T1000 (cell line): ENCODE measurements around the gene MFSD1.
"Not testable (repeated sequence)": the region's sequence is repeated elsewhere in the genome, so short reads cannot be mapped to it uniquely, and the experiment has no call there.

Experiments used
- DNase-seq: peaks from one replicate; lab custom pipeline; 2025; ENCODE audit warnings: mixed read lengths; lab: John Stamatoyannopoulos, UW

Gene MFSD1

DNA sequence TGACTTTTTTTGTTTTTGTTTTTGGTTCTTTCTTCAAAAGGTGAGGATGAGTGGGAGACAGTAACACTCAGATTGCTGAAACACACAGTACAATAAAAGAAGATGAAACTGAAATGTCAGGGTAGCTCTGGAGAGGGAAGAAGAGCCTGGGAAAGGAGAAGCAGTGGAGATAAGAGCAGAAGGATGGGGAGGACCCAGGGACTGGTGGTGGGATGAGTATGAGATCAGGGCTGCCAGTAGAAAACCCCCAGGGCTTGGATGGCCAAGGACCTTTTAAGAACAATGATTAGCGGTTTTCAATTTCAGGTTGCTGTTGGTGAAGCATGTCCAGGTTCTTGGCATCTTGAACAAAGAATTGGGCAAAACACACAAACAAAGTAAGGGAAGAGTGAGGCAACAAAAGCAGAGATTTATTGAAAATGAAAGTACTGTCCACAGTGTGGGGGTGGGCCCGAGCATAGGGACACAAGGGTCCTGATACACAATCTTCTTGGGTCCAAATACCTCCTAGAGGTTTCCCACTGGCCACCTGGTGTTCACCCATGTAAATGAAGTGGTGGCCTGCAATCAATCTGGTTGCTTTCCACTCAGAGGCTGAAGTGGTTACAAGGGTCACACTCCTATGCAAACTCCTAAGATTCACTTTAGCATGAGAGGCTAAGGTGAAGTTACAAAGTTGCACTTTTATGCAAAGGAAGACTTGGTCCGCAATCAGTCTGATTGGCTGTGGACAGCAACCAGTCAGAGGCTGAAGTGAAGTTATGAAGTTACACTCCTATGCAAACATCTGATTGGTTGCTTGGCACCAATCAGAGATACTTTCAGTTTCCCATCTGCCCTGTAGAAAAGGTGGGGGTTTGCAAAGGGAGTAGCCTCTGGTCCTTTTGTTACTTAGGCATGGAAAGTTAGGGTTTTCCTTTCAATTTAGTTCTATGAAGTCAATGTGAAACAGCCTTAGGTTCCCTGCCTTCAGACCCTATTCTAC lies 26.1 kb upstream of the MFSD1 start:
- DNase-seq = no peak

DNA sequence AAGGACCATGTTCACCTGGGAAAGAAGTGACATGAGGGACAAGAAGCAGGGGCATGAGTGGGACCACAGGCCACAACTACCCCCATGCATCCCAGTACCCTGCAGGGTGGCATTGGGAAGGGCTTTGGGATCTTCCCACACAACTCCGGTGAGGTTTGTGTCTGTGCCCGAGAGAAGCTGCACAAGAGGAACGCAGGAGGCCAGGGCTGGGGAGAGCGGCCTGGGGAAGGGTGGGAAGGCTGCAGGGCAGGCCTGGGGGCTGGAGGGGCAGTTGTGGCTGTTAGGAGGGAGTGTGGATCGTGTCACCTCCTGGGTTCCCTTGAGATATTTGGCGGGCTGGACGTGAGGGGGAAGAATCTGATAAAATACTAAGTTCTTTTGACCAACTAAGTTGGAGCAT lies 25.3 kb upstream of the MFSD1 start:
- DNase-seq = no peak

DNA sequence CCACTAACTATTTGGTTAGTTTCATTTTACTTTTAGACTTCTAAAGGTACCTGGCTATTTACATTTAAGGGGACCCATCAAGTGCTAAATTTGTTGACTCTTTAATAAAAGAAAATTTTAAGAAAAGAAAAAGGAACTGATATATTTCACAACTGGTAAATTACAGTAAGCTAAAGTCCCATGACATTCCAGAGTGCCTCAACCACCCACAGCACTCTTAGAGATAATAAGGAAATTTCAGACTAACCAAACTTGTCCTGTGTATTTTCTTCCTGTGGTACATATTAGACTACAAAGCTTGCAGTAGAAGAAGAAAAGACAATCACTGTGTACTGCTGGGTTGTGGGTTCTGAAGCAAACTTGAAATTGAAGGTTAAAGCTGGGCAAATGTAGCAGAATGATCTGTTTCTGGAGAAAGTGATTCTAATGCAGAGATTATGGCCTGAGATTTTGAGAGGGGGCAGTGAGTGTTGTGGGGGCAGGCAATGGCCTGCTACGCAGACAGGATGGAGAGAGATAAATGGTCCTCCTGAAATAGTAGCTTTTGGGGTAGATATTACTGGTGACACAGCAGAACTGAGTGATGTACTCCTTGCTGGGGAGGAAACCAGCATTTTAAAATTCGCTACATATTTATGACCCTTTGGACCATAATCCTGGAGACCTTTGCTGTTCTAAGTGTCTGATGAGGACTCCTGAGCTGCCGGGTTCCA lies 24.5 kb upstream of the MFSD1 start:
- no peak for DNase-seq

GRCh38 chr3:158780766-158781165 lies 21.1 kb upstream of the MFSD1 start:
- no peak for DNase-seq

DNA sequence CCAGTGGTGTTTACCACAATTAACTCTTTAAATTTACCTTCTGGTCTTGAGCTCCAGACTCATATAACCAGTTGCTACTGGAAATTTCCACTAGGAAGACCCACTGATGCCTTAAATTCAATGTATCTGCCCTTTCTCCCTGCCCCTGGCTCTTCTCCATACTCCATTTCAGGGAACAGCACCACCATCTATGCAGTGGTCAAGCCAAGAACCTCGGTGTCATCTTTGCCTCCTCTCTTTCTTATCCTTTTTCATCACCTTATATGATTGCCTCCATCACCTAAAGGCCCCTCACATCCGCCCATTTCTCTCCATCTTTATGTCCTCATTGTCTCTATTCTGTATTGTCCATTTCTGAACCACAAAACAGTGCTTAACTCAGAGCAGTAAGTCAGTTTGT lies 20.7 kb upstream of the MFSD1 start:
- DNase-seq = no peak

DNA sequence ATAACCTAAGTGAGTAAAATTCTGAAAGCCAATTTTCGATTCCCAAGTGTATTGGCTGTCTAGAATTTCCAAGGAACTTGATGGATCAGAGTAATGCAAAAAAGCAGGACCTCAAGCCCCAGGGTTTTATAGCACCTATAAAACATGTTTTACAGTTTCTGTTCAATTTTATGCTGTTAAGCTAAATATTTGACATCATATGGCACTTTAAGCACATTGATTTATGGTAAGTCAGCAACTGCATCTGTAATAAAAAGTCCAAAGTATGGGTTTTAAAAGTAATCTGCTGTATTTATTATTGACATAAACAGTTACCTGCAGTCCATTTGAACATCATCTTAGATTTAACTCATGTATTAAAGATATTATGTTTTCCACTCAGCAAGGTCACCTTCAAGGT lies 20.0 kb upstream of the MFSD1 start:
- DNase-seq = no peak

- no peak for DNase-seq
Observed at GRCh38 chr3:158782283-158782989, 19.4 kb upstream of the MFSD1 start.

DNA sequence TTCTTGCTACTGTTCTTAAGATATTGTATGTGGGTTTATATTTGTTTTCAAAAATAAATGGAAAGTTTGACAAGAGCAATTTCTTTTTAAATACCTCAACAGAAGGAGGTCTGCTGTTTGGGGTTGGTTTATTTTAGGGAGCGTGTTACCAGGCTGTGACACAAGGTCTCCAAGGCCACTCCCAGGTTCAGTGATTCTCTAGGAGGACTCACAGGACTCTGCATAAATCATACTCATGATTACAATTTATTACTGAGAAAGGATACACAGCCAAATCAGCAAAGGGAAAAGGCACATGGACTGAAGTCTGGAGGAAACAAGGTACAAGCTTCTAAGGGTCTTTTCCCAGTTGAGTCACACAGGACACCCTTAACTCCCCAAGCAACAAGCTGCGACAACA lies 18.8 kb upstream of the MFSD1 start:
- no peak for DNase-seq

DNA sequence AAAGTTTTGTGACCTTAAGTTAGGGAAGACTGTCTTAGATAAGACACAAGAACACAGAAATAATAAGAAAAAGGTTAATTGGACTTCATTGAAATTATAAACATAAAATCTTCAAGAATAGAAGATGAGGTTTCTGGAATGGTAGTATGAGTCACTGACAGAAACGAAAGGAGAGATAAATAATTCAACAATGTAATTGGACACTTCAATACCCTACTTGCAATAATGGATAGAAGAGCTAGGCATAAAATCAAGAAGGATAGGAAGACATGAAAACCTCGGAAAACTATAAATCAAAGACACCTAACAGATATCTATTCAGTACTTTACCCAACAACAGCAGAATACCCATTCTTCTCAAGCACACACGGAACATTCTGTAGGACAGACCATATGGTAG lies 15.9 kb upstream of the MFSD1 start:
- DNase-seq = no peak

- no peak for DNase-seq
Observed at GRCh38 chr3:158788446-158788845, 13.4 kb upstream of the MFSD1 start.

DNA sequence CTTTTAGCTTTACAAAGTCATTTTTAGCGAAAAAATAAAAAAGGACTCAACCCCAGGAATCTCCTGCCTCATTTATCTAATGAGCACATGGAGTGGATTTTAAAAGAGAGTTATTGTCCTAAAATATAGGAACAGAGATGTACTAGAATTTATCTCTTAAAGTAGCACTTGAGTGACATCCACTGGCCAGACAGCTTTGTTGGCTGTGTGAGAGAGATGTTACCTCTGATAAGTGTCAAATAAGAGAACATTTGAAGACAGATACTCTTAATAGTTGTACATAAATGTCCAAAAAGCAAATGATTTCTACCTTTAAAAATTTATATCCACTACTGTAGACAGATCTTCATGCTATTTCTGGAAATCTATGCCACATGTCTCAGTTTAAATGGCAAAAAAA lies 12.3 kb upstream of the MFSD1 start:
- no peak for DNase-seq

DNA sequence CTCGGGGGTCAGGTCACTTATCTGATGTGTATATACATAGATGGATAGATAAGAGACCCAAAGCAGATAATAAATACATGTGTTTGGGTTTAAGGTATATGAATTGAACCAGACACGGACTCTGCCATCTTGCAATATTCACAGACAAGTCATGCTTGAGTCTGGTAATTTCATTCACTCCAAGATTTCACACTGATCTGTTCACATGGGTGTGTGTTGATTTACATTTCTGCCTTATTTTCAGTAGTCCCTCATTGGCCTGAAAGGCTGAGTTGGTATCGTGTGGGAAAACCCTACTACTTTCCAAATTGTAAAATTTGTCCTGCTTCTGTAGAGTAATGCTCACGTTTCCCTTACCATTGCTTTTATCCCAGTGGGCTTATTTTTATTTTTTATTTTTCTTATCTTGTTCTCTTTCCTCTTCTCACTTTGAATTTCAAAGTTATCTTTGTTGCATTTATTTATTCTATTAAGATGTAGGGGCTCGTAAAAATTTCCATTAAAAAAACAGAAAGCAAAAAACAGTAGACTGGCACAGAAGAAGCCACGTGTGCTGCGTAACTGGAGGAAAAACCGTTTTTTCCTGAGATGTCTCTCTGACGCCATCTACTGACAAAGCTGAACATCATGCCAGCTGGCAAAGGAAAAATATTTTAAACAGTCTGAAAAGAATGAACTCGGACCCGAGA lies 10.8 kb upstream of the MFSD1 start:
- no peak for DNase-seq

DNA sequence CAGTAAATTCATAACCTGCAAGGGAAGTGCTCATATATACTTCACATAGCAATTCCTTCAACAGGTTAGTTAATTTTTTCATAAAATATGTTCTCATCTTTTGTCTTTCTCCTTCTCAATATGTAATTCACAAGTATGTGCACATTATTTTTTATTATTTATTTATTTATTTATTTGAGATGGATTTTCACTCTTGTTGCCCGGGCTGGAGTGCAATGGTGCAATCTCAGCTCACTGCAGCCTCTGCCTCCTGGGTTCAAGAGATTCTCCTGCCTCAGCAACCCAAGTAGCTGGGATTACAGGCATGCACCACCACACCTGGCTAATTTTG lies 10.3 kb upstream of the MFSD1 start:
- not testable (repeated sequence) for DNase-seq

GRCh38 chr3:158792709-158793108 lies 9.1 kb upstream of the MFSD1 start:
- no peak for DNase-seq

- no peak for DNase-seq
Observed at GRCh38 chr3:158794206-158794605, 7.6 kb upstream of the MFSD1 start.

DNA sequence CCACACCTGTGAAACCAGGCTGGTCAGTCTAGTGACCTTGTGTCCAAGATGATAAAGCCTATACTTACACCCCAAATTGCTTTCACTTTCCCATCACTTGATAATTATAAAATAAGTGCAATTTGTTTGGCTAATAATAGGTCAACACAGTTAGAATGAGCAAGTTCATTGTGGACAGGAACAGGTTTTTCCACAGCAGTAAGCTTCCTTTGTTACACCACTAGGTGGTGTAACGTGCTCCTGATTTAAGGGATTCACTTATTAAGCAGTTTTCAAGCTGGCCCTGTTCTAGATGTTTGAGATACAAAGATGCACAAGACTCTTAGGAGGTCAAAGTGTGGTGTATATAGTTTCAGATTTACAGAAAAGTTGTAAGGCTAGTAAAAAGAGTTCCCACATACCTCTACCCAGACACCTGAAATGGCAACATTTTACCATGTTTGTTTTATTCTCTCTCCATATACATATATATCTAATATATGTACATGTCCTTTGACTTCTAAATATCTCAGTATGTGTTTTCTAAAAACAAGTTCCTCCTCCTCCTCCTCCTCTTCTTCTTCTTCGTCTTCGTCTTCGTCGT lies 6.8 kb upstream of the MFSD1 start:
- no peak for DNase-seq

GRCh38 chr3:158801201-158801600 lies 653 bp upstream of the MFSD1 start:
- no peak for DNase-seq

- DNase-seq = no peak
Observed at GRCh38 chr3:158802409-158803268, 785 bp downstream of the MFSD1 start.

GRCh38 chr3:158804441-158804840 lies 2.6 kb downstream of the MFSD1 start:
- DNase-seq = no peak

DNA sequence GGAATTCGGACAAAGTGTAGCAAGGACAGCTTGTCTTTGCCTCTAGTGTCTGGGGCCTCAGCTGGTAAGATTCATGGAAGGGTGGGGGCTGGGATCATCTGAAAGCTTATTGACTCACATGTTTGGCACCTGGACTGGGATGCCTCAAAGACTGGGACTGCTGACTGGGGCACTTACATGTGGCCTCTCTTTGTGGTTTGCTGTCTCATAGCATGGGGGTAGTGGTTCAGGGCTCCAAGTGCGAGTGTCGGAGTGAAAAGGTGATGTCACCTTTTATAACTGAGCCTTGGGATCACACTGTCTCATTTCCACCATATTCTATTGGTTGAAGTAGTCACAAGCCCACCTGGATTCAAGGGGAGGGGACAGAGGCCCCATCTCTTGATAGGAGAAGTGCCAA lies 6.8 kb downstream of the MFSD1 start:
- peak; percentile 14 for DNase-seq

- DNase-seq = no peak
Observed at GRCh38 chr3:158809642-158810041, 7.8 kb downstream of the MFSD1 start.
